ENCODE measurements around the gene CNNM2. TPM values are rescaled to one million over a fixed set of nuclear protein-coding genes. Genes with fewer than 3 reads are reported as not detected.
"Not testable (repeated sequence)": the region's sequence is repeated elsewhere in the genome, so short reads cannot be mapped to it uniquely, and the experiment has no call there.

Gene CNNM2
- total RNA-seq, 1 experiment from 2014 or later: 23.1 TPM

DNA sequence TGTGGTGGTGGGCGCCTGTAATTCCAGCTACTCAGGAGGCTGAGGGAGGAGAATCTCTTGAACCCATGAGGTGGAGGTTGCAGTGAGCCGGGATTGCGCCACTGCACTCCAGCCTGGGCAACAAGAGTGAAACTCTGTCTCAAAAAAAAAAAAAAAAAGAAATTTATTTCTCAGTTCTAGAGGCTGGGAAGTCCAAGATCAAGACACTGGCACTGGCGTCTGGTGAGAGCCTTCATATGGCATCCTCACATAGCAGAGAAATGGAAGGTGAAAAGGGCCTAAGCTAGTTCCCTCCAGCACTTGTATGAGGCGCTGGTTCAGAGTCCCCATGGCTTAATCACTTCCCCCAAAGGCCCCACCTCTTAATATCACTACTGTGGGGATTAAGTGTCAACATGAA, 10.3 kb downstream of the CNNM2 start:
- DNase-seq (ENCODE audit: low read depth, low spot score); H4K20me1 ChIP-seq (ENCODE audit: insufficient read depth); H3K4me3 ChIP-seq (replicated peaks in 1 of 2; ENCODE audit: low read depth in 1 of 2, low read length in 2 of 2); BruUV-seq (replicated peaks); H3K4me1 ChIP-seq (ENCODE audit: control insufficient read depth in 1 of 2, insufficient read depth in 2 of 2, low read length in 2 of 2); H3K4me2 ChIP-seq (ENCODE audit: low read length); POLR2A ChIA-PET; H3K9me2 ChIP-seq (ENCODE audit: insufficient read depth); CTCF ChIA-PET; H3K9ac ChIP-seq (ENCODE audit: low read length); H2AFZ ChIP-seq (ENCODE audit: low read depth, low read length, poor library complexity, severe bottlenecking); H3K27ac ChIP-seq (ENCODE audit: low read depth, low read length); intact Hi-C loops (cut with micrococcal nuclease); RAD21 ChIA-PET (ENCODE audit: low non-redundant PET in 1 of 2, low total read pairs in 2 of 2, uncharacterized antibody in 2 of 2, unreplicated experiment in 2 of 2); H3K27me3 ChIP-seq (ENCODE audit: insufficient read depth, low read length); H3K36me3 ChIP-seq (ENCODE audit: control insufficient read depth in 1 of 2, insufficient read depth in 2 of 2, low read length in 2 of 2); ATAC-seq; H3K9me3 ChIP-seq (ENCODE audit: control insufficient read depth in 1 of 2, insufficient read depth in 1 of 2, low read depth in 1 of 2, low read length in 2 of 2): not testable (repeated sequence)
- peaks cover 15% of the 10 kb centered on the region; the same call in 1 of the 2 replicates for H3K79me2 ChIP-seq (ENCODE audit: insufficient read depth, low read length)

- no peak overlapping the region for H3K4me3 ChIP-seq (replicated peaks in 1 of 2; ENCODE audit: low read depth in 1 of 2, low read length in 2 of 2)
- no peak for TF ChIP-seq JUND (IDR thresholded peaks at IDR 0.05)
- no peak for TF ChIP-seq ELF1 (IDR thresholded peaks at IDR 0.05; ENCODE audit: borderline replicate concordance, low read depth)
- no peak for TF ChIP-seq POLR2A (IDR thresholded peaks at IDR 0.05; ENCODE audit: borderline replicate concordance, extremely low read depth, insufficient read depth, insufficient read length)
- no peak for TF ChIP-seq POLR2AphosphoS5 (IDR thresholded peaks at IDR 0.05; ENCODE audit: low read depth, low read length)
- TF ChIP-seq RAD21 (IDR thresholded peaks at IDR 0.05; ENCODE audit: low read depth): no peak
- no peak for TF ChIP-seq FOSL1 (IDR thresholded peaks at IDR 0.05; ENCODE audit: low read depth)
- TF ChIP-seq, protein P1, sequence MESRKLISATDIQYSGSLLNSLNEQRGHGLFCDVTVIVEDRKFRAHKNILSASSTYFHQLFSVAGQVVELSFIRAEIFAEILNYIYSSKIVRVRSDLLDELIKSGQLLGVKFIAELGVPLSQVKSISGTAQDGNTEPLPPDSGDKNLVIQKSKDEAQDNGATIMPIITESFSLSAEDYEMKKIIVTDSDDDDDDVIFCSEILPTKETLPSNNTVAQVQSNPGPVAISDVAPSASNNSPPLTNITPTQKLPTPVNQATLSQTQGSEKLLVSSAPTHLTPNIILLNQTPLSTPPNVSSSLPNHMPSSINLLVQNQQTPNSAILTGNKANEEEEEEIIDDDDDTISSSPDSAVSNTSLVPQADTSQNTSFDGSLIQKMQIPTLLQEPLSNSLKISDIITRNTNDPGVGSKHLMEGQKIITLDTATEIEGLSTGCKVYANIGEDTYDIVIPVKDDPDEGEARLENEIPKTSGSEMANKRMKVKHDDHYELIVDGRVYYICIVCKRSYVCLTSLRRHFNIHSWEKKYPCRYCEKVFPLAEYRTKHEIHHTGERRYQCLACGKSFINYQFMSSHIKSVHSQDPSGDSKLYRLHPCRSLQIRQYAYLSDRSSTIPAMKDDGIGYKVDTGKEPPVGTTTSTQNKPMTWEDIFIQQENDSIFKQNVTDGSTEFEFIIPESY (IDR thresholded peaks at IDR 0.05; ENCODE audit: extremely low read depth, insufficient replicate concordance, low read length): no peak
- TF ChIP-seq CBX3 (IDR thresholded peaks at IDR 0.05; ENCODE audit: low read depth): no peak
- no peak for TF ChIP-seq EZH2phosphoT487 (IDR thresholded peaks at IDR 0.05; ENCODE audit: borderline replicate concordance)
- TF ChIP-seq CEBPB (IDR thresholded peaks at IDR 0.05; ENCODE audit: low read depth): no peak
- TF ChIP-seq EZH2 (IDR thresholded peaks at IDR 0.05): no peak
- TF ChIP-seq SP1 (IDR thresholded peaks at IDR 0.05; ENCODE audit: low read depth): no peak
- no peak for TF ChIP-seq ATF3 (IDR thresholded peaks at IDR 0.05)
- no peak for TF ChIP-seq CTCF (IDR thresholded peaks at IDR 0.05 in 2 of 3, conservative IDR thresholded peaks at IDR 0.05 in 1 of 3; ENCODE audit: borderline replicate concordance in 1 of 3, insufficient read depth in 1 of 3, low read depth in 2 of 3, low read length in 2 of 3)
- no peak for TF ChIP-seq YY1 (IDR thresholded peaks at IDR 0.05; ENCODE audit: extremely low read depth, insufficient replicate concordance, low read depth, low read length)
- TF ChIP-seq, protein P2, sequence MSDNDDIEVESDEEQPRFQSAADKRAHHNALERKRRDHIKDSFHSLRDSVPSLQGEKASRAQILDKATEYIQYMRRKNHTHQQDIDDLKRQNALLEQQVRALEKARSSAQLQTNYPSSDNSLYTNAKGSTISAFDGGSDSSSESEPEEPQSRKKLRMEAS (IDR thresholded peaks at IDR 0.05): no peak
- H2AFZ ChIP-seq (ENCODE audit: low read depth, low read length, poor library complexity, severe bottlenecking): no peak overlapping the region
- no peak overlapping the region for H3K4me2 ChIP-seq (ENCODE audit: low read length)
- ChIA-PET POLR2A (no interaction called here), RAD21 (ENCODE audit: low non-redundant PET in 1 of 2, low total read pairs in 2 of 2, uncharacterized antibody in 2 of 2, unreplicated experiment in 2 of 2) (no interaction called here), CTCF (no interaction called here)
- no peaks in the 10 kb centered on the region for H3K27me3 ChIP-seq (ENCODE audit: insufficient read depth, low read length)
- no peaks in the 10 kb centered on the region for H3K4me1 ChIP-seq (ENCODE audit: control insufficient read depth in 1 of 2, insufficient read depth in 2 of 2, low read length in 2 of 2)
- peaks cover 13% of the 10 kb centered on the region; the same call in 1 of the 2 replicates for H3K79me2 ChIP-seq (ENCODE audit: insufficient read depth, low read length)
- no peak overlapping the region for H3K27ac ChIP-seq (ENCODE audit: low read depth, low read length)
- H3K9me3 ChIP-seq (ENCODE audit: control insufficient read depth in 1 of 2, insufficient read depth in 1 of 2, low read depth in 1 of 2, low read length in 2 of 2): no peaks in the 10 kb centered on the region
- ATAC-seq: no peak
- H3K36me3 ChIP-seq (ENCODE audit: control insufficient read depth in 1 of 2, insufficient read depth in 2 of 2, low read length in 2 of 2): no peaks in the 10 kb centered on the region
- H3K9ac ChIP-seq (ENCODE audit: low read length): no peak overlapping the region
- H3K9me2 ChIP-seq (ENCODE audit: insufficient read depth): no peaks in the 10 kb centered on the region
- no peak for DNase-seq (ENCODE audit: low read depth, low spot score)
- intact Hi-C loops (cut with micrococcal nuclease): no loop called here
- no TSS peak for BruUV-seq (replicated peaks)
- H4K20me1 ChIP-seq (ENCODE audit: insufficient read depth): 0 out of 2 replicates have a peak, but pooled peaks cover 4% of the 10 kb centered on the region
These were observed 12.6 kb downstream of the CNNM2 start for GRCh38 chr10:102930720-102931119.
